ENCODE results near the gene RPS27. TPM values are rescaled to one million over a fixed set of nuclear protein-coding genes. Genes with fewer than 3 reads are reported as not detected.

RPS27 gene
- total and polyA plus RNA-seq, 2 of the 13 experiments (the other 11 are each of a cell fraction or from before 2014, with no cell fraction given), result 3,737 to 9,964 TPM

- TF ChIP-seq HMGXB3 (CRISPR knock-in tag; IDR thresholded peaks at IDR 0.05; ENCODE audit: borderline replicate concordance), result no peak
- 0 out of 2 replicates have a peak, but pooled peaks have one; percentile 32 for TF ChIP-seq JUND (CRISPR knock-in tag; IDR thresholded peaks at IDR 0.05)
- no peak for TF ChIP-seq ZNF280D (CRISPR knock-in tag; IDR thresholded peaks at IDR 0.05)
- TF ChIP-seq WIZ (CRISPR knock-in tag; IDR thresholded peaks at IDR 0.05), result peak; percentile 47; the same call in 1 of the 2 replicates
- TF ChIP-seq ZUFSP (CRISPR knock-in tag; IDR thresholded peaks at IDR 0.05; ENCODE audit: borderline replicate concordance), result no peak
- no peak for TF ChIP-seq ZNF260 (CRISPR knock-in tag; IDR thresholded peaks at IDR 0.05; ENCODE audit: borderline replicate concordance, low read depth)
- no peak for TF ChIP-seq ZNF276 (CRISPR knock-in tag; IDR thresholded peaks at IDR 0.05; ENCODE audit: low read depth)
- TF ChIP-seq GTF2F1 (IDR thresholded peaks at IDR 0.05; ENCODE audit: low read length), result no peak
- no peak for TF ChIP-seq ZFP36 (IDR thresholded peaks at IDR 0.05; ENCODE audit: borderline replicate concordance, low read depth, low read length, partially characterized antibody)
- no peak; the same call in 1 of the 2 replicates for TF ChIP-seq ZSCAN25 (CRISPR knock-in tag; IDR thresholded peaks at IDR 0.05)
- TF ChIP-seq ELF3 (CRISPR knock-in tag; IDR thresholded peaks at IDR 0.05), result peak; percentile 77; the same call in 1 of the 2 replicates
- peak; percentile 71; the same call in 1 of the 2 replicates for TF ChIP-seq HOXA3 (CRISPR knock-in tag; IDR thresholded peaks at IDR 0.05)
- no peak for TF ChIP-seq JUN (CRISPR knock-in tag; IDR thresholded peaks at IDR 0.05)
- no peak for TF ChIP-seq ZNF75D (CRISPR knock-in tag; IDR thresholded peaks at IDR 0.05; ENCODE audit: borderline replicate concordance)
- peak; percentile 98 for TF ChIP-seq NR2C2 (CRISPR knock-in tag; IDR thresholded peaks at IDR 0.05; ENCODE audit: borderline replicate concordance)
Observed at GRCh38 chr1:153958111-153958960, 32.2 kb upstream of the RPS27 start, which contains the start of gene CRTC2 (continued).
